HepG2 (cell line): ENCODE results near the gene OR7G2. TPM values are rescaled to one million over a fixed set of nuclear protein-coding genes. Genes with fewer than 3 reads are reported as not detected.

Source experiments
- FIP1L1 ChIP-seq: fragments of 200-400 bp; formaldehyde crosslinking; IDR thresholded peaks from 2 replicates; pipeline ENCODE4 v1.6.1; 2018; ENCODE audit warnings: low read depth, mild to moderate bottlenecking, low read length, moderate library complexity, borderline replicate concordance; ENCODE audit not compliant: insufficient read depth
- FLYWCH1 ChIP-seq: sonication (generic); formaldehyde crosslinking; IDR thresholded peaks from 2 replicates; pipeline ENCODE4 v1.8.1; 2023; ENCODE audit warnings: mild to moderate bottlenecking, missing genetic modification reagents
- HOMEZ ChIP-seq: IDR thresholded peaks from 2 replicates; pipeline ENCODE4 v1.6.1; 2016; ENCODE audit warnings: low read depth
- NR2F2 ChIP-seq: IDR thresholded peaks from 2 replicates; pipeline ENCODE4 v1.6.1; 2012; ENCODE audit warnings: low read depth, inconsistent platforms, borderline replicate concordance
- PHF20 ChIP-seq: sonication (generic); formaldehyde crosslinking; IDR thresholded peaks from 2 replicates; pipeline ENCODE4 v1.5.0; 2020; ENCODE audit warnings: mild to moderate bottlenecking, missing genetic modification reagents
- PHF8 ChIP-seq: sonication (generic); formaldehyde crosslinking; IDR thresholded peaks from 2 replicates; pipeline ENCODE4 v1.5.0; 2020; ENCODE audit warnings: missing genetic modification reagents
- RARG ChIP-seq: sonication (generic); formaldehyde crosslinking; IDR thresholded peaks from 2 replicates; pipeline ENCODE4 v1.4.0; 2020; ENCODE audit warnings: low read depth, mild to moderate bottlenecking, missing genetic modification reagents
- STAT6 ChIP-seq: sonication (generic); formaldehyde crosslinking; IDR thresholded peaks from 2 replicates; pipeline ENCODE4 v1.4.0; 2020; ENCODE audit warnings: missing genetic modification reagents, mild to moderate bottlenecking, borderline replicate concordance
- ZNF407 ChIP-seq: sonication (generic); formaldehyde crosslinking; IDR thresholded peaks from one replicate; pipeline ENCODE4 v1.5.1; 2020; ENCODE audit warnings: mild to moderate bottlenecking, missing genetic modification reagents; ENCODE audit errors: not compliant biosample characterization
- ZNF776 ChIP-seq: sonication (generic); formaldehyde crosslinking; IDR thresholded peaks from 2 replicates; pipeline ENCODE4 v1.4.0; 2020; ENCODE audit warnings: mild to moderate bottlenecking, missing genetic modification reagents
- polyA plus RNA-seq, 8 experiments: library from polyadenylated mRNA; depleted of rRNA in 3 of 8; stranded (reverse) in 7 of 8; unstranded in 1 of 8; fragments of >200 nt; fragmentation: Illumina TruSeq in 4 of 8; extraction: Trizol in 4 of 8; gene quantifications; 2 replicates each; pipeline versions ENCODE4 v1.2.1 to v1.2.3, GENCODE V29; 2011 to 2016; ENCODE audit warnings: low read depth in 4 of 8, missing spikeins in 1 of 8, mixed read lengths in 1 of 8; ENCODE audit not compliant: insufficient read depth in 1 of 8
- total RNA-seq, 5 experiments: library from RNA; depleted of rRNA; stranded (reverse); fragments of >200 nt; fragmentation: Illumina TruSeq; extraction: Trizol; gene quantifications; 2 replicates each; pipeline ENCODE4 v1.2.3, GENCODE V29; 2016; ENCODE audit warnings: low read depth in 1 of 5
- TF ChIP-seq, protein P1 (sequence below): sonication (generic); formaldehyde crosslinking; IDR thresholded peaks from 2 replicates; pipeline ENCODE4 v1.8.0; 2022; ENCODE audit warnings: missing genetic modification reagents, mild to moderate bottlenecking, inconsistent platforms, borderline replicate concordance

OR7G2 gene
- total and polyA plus RNA-seq, 2 of the 13 experiments (the other 11 are each of a cell fraction or from before 2014, with no cell fraction given): not detected

GRCh38 chr19:9140159-9140874 lies 33.0 kb upstream of the OR7G2 start, which contains the start of gene ZNF317 (continued):
- TF ChIP-seq ZNF407 (CRISPR knock-in tag): peak; percentile 78
- peak; percentile 85 for TF ChIP-seq PHF20 (CRISPR knock-in tag)
- no peak for TF ChIP-seq RARG (CRISPR knock-in tag)
- peak; percentile 94 for TF ChIP-seq PHF8 (CRISPR knock-in tag)
- TF ChIP-seq FIP1L1: no peak
- TF ChIP-seq NR2F2: peak; percentile 54; the same call in 1 of the 2 replicates
- 0 out of 2 replicates have a peak, but pooled peaks have one; percentile 57 for TF ChIP-seq STAT6 (CRISPR knock-in tag)
- TF ChIP-seq HOMEZ (CRISPR knock-in tag): peak; percentile 23; the same call in 1 of the 2 replicates
- TF ChIP-seq ZNF776 (CRISPR knock-in tag): 0 out of 2 replicates have a peak, but pooled peaks have one; percentile 53
- TF ChIP-seq, protein P1, sequence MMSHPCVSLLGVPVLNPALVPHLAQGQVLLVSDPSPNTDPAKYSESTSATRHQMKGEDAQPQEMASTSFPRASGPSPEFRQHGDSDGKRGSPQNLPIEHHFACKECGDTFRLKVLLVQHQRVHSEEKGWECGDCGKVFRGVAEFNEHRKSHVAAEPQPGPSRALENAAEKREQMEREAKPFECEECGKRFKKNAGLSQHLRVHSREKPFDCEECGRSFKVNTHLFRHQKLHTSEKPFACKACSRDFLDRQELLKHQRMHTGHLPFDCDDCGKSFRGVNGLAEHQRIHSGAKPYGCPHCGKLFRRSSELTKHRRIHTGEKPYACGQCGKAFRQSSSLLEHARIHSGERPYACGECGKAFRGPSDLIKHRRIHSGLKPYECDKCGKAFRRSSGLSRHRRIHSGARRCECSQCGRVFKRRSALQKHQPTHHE (CRISPR knock-in tag): peak; percentile 63; the same call in 1 of the 2 replicates
- no peak for TF ChIP-seq FLYWCH1 (CRISPR knock-in tag)
